ENCODE data around the gene VWA5B2.
A peak's percentile ranks its signal among the peaks of the same experiment; 100 is the strongest.

- no peak for TF ChIP-seq POLR2A (IDR thresholded peaks at IDR 0.05; ENCODE audit: extremely low read depth, insufficient read length)
- peak; percentile 93 for TF ChIP-seq CTCF (IDR thresholded peaks at IDR 0.05; ENCODE audit: low read depth, low read length)
- TF ChIP-seq MAX (IDR thresholded peaks at IDR 0.05; ENCODE audit: low read depth, low read length) = no peak; the same call in 1 of the 2 replicates
These were observed 20.9 kb downstream of the VWA5B2 start for GRCh38 chr3:184250167-184250828.
